Neuron (in vitro differentiated cells): Measurements from ENCODE around the gene ITM2C.

Source experiments
- H2AFZ ChIP-seq: one replicate; pipeline ENCODE4 v1.6.1; 2013; ENCODE audit warnings: low read depth, mild to moderate bottlenecking, inconsistent platforms, low read length, moderate library complexity
- H3K27me3 ChIP-seq: one replicate; pipeline ENCODE4 v1.6.1; 2013; ENCODE audit warnings: low read length; ENCODE audit not compliant: insufficient read depth
- H3K36me3 ChIP-seq: one replicate; pipeline ENCODE4 v1.6.1; 2013; ENCODE audit warnings: low read length; ENCODE audit not compliant: insufficient read depth
- H3K4me1 ChIP-seq: one replicate; pipeline ENCODE4 v1.6.1; 2013; ENCODE audit warnings: low read length; ENCODE audit not compliant: insufficient read depth
- H3K4me3 ChIP-seq: 2 replicates; pipeline ENCODE4 v1.5.1; 2013; ENCODE audit warnings: mild to moderate bottlenecking, low read length, moderate library complexity
- H3K9me3 ChIP-seq: one replicate; pipeline ENCODE4 v1.6.1; 2013; ENCODE audit warnings: low read length

Gene ITM2C

DNA sequence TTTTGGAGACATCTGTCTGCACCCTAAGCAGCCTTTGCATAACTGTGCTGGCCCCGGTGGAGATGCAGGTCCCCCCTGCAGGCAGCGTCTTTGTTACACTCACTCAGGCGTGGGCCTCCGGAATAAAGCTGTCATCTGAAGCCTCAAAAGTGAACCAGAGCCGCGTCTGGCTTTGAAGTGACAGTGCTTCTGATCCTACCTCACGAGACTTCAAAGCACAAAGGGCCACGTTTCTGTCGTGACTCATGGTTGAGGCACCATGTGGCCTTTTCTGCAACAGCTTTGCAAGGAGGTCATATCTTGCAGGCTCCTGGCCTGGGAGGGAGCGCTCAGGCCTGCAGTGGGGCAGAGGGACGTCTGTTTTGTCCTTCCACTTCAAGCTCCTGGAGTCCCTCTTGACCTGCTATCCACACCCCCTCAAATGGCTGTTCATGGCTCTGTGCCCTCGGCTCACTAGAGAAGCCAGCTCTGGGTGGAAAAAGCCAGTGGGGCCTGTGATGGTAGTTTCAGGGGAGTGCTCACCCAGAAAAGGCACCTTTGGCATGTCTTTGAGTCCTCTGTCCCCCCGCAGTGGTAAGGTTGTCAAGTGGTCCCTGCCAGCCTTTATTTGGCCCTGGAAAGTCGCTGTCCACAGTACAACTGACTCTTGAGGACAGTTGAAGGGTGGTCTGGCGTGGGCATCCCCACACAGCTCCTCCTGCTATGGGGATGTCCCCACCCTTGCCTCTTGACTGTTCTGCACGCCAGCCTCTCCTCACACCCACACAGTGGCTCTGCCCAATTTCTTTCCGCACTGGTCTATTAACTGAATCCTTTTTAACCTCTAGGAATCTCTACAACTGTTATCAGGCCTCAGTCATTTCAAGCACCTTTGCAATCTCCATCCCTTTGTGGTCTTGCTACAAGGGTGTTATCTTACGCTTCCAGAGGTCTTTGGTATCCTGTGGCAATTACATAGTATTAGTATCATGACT is 41.0 kb downstream of the ITM2C start:
- Histone ChIP-seq H2AFZ (peak overlapping the region; percentile 21), H3K4me3 (no peak overlapping the region), H3K9me3 (no peaks in the 10 kb centered on the region), H3K36me3 (no peaks in the 10 kb centered on the region), H3K27me3 (no peaks in the 10 kb centered on the region), H3K4me1 (peaks cover 12% of the 10 kb centered on the region)

DNA sequence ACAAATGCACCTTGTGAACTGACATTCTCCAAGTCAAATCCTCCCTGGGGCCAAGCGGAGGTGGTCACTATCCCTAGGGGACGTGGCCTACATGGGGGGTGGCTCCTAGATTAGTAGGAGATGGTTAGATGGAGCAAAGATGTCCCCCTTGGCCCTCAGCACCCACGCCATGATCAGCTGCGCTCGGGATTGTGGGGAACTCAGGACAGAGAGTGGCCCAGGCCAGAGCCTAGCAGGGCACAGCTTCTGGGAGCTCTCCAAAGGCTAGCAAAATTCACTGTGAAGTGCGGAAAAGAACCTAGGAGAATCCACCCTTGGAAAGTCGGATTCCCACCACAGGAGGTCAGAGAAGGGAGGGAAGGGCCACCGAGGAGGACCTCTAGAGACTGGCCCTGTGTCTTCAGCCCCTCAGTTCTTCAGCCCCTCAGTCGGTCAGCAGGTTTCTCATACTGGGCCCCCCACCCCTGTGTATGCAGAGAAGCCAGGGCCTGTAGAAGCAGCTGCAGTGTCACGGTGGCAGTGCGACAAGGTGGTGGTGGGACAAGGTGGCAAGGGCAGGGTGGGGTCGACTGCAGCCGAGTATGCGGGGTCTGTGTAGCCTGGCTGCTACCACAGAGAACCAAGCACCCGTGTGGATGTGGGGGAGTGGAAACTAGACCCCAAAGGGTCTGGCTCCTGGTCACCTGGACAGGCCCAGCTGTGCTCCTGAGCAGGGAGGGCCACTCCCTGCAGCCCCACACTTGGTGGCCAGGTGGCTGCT is 41.9 kb downstream of the ITM2C start:
- Histone ChIP-seq H3K4me3 (no peak overlapping the region), H3K27me3 (no peaks in the 10 kb centered on the region)

DNA sequence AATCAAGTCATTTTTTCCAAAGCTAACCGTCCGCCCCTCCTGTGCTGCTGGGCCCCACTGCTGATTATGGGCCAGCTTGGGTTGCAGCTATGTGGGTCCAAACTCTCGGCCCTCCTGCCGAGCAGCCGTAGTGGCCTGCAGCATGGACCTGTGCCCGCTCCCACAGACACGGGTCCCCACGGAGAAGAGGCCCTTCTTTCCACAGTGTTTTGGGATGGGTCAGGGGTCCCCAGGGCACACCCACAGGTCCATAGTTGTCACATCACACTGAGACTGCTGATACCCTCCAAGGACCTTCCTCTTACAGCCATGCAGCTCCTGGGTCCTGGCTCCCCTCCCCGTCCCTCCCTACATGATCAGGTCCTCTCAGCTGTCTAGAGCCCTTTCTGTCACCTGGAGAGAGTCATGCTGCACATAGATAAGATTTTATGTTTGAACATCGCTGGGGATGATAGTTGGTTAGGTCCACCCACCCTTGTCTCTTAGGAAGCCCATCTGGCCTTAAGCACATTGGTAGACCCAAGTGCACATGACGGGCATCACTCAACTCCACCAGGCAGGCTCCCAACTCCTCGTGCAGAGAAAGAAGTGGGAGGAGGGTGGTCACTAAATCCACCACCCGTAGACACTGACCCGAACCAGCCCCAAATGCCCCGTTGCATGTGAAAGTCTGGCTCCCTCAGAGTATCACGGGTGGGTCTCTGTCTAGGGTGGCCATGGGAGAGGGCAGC is 42.8 kb downstream of the ITM2C start:
- Histone ChIP-seq H2AFZ (no peak overlapping the region), H3K36me3 (no peaks in the 10 kb centered on the region), H3K27me3 (no peaks in the 10 kb centered on the region), H3K9me3 (no peaks in the 10 kb centered on the region), H3K4me1 (peaks cover 12% of the 10 kb centered on the region), H3K4me3 (no peak overlapping the region)

More for the DNA sequence above, 41.9 kb downstream of the ITM2C start:
- Histone ChIP-seq H2AFZ (no peak overlapping the region), H3K9me3 (no peaks in the 10 kb centered on the region), H3K4me1 (peaks cover 12% of the 10 kb centered on the region), H3K36me3 (no peaks in the 10 kb centered on the region)

DNA sequence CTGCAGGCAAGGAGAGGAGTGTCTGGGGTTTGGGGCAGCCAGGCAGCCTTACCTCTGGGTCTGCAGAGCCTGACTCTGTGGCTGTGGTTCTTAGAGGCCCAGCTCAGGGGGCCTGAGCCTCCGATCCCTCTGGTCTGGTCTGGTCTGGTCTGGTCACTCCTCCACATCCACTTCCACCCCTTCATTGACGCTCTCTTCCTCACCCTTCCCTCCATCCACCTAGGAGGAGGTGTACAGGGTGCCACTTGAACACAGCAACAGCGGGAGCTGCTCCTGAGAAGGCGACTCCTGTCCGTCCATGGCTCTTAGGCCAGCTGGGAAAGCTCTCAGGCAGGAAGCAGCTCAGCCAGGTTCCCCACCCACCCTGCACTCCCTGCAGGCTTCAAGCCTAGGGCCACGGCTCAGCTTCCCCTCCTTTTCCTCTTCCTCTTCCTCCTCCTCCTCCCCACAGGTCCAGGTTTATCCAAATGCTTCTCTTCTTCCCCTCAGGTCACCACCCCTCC is 43.4 kb downstream of the ITM2C start:
- Histone ChIP-seq H3K4me1 (peaks cover 12% of the 10 kb centered on the region), H3K4me3 (no peak overlapping the region), H3K9me3 (no peaks in the 10 kb centered on the region), H3K27me3 (no peaks in the 10 kb centered on the region), H2AFZ (no peak overlapping the region), H3K36me3 (no peaks in the 10 kb centered on the region)

DNA sequence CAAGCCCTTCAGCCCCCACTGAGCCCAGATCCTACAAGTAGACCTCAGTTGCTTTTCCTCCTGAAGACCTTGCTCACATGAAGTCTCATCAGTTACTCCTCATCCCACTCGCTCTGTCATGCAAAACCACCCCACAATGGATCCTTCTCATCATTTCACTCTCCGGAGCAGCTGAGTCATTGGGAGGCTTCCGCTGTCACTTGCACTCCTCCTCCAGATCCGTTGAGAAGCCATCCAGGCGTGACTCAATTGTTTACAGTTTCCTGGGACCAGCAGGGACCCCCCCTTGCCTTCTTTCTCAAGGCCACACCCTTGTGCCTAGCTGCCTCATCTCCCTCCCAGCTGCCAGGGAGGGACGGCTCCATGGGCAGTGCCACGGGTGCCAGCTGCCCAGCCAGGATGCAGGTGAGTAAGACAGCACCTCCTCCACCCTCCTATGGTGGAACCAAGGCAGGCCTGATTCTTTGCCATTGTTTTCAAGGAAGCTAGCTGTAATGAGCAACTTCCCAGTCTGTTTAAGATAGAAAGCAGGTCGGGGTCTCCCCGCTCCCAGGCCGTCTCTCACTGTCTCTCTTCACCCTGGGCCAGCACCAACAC is 44.0 kb downstream of the ITM2C start:
- H3K27me3 ChIP-seq = no peaks in the 10 kb centered on the region
- H3K9me3 ChIP-seq = no peaks in the 10 kb centered on the region
- H3K4me3 ChIP-seq = no peak overlapping the region
- H2AFZ ChIP-seq = no peak overlapping the region
- no peaks in the 10 kb centered on the region for H3K36me3 ChIP-seq
- H3K4me1 ChIP-seq = peaks cover 12% of the 10 kb centered on the region

DNA sequence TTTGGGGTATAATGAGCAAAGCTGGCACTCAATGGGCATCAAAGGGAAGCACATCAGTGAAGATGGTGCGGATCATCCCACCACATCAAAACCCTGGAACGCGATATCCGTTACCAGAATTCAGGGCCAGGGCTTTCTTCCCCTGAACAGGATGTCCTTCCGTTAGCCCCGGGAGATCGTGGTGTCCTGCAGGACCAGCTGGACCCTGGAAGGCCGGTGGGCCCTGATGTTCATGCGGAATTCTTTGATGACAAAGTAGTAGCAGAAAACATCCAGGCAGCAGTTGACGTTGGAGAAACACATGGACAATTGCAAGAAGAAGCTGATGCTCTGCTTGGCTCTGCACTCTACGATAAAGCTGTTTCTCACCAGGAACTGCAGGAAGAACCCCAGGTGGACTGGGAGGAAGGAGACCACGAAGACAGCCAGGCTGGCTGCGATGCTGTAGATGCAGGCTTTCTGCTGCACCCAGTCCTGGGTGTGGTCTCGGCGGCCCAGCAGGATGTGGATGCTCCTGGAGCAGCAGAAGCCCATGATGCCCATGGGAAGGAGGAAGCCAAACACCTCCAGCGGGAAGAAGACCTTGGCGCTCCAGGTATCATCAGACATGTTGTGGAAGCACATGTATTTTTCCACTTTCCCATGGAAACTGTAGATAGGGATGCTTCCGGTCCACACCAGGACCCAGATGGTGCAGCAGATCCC is 45.3 kb downstream of the ITM2C start:
- Histone ChIP-seq H3K4me1 (peaks cover 15% of the 10 kb centered on the region), H3K4me3 (no peak overlapping the region), H2AFZ (no peak overlapping the region), H3K27me3 (no peaks in the 10 kb centered on the region), H3K36me3 (no peaks in the 10 kb centered on the region), H3K9me3 (no peaks in the 10 kb centered on the region)

DNA sequence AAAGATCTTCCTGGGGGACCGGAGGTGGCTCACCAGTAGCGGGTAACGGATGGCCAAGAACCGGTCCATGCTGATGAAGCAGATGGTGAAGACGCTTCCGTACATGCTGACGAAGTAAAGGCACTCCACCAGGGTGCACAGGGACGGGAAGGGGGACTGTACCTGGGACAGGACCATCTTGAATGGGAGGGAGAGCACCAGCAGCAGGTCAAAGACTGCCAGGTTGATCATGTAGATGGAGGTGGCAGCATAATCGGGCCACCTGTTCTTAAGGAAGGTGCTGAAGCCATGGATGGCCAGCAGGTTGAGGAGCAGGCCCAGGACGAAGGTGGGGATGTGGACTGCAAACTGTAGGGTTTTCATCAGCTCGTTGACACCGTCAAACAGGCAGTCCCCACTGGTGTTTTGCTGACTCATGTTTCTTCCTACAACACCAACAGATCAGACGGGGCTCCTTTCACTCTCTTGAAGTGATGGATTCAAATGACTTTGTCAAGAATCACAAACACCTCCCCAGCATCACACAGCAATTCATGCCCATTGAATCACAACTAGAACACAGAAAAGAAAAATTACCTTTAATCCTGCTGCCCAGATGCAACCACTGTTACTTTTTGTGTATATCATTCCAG is 45.9 kb downstream of the ITM2C start:
- H3K4me3 ChIP-seq = no peak overlapping the region
- H2AFZ ChIP-seq = no peak overlapping the region
- H3K4me1 ChIP-seq = peaks cover 15% of the 10 kb centered on the region
- no peaks in the 10 kb centered on the region for H3K36me3 ChIP-seq
- H3K27me3 ChIP-seq = no peaks in the 10 kb centered on the region
- no peaks in the 10 kb centered on the region for H3K9me3 ChIP-seq

DNA sequence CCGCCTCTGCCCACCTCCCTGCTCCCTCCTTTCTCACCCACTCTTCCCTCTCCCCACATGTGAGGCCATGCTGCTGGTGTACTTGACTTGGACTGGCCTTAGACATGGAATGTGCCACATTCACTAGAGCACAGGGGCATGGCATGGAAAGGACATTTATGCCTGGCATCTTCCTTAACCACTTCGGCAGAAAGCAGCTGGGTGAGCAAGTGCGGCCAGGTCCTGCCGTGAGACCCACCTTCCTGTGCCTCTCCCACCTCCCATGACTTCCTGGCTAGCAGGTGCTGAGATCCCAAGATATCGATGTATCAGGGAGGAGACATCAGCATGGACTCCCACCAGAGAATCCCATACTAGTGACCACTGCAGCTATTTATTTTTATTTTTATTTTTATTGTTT is 47.3 kb downstream of the ITM2C start:
- H3K4me3 ChIP-seq = no peak overlapping the region
- no peaks in the 10 kb centered on the region for H3K36me3 ChIP-seq
- H3K4me1 ChIP-seq = peaks cover 17% of the 10 kb centered on the region
- no peak overlapping the region for H2AFZ ChIP-seq
- H3K9me3 ChIP-seq = no peaks in the 10 kb centered on the region
- no peaks in the 10 kb centered on the region for H3K27me3 ChIP-seq

DNA sequence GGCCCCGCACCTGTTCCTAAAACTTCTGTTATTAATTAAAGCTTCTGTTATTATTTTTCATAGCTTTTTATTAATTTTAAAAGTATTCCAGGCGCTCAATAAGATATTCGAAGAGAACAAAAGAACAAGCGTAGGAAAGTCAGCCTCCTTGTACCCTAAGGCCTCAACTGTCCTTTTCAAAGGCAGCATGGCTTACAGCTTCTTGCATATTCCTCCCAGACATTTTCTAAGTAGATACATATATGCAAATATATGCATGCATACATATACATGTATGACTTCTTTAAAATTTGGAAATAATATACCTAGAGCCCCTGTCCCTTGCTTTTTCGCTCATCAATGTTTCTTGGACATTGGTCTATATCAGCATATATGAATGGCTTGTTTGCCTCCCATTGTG is 48.0 kb downstream of the ITM2C start:
- Histone ChIP-seq H2AFZ (no peak overlapping the region), H3K9me3 (no peaks in the 10 kb centered on the region), H3K36me3 (no peaks in the 10 kb centered on the region), H3K27me3 (no peaks in the 10 kb centered on the region), H3K4me3 (no peak overlapping the region), H3K4me1 (peaks cover 17% of the 10 kb centered on the region)

DNA sequence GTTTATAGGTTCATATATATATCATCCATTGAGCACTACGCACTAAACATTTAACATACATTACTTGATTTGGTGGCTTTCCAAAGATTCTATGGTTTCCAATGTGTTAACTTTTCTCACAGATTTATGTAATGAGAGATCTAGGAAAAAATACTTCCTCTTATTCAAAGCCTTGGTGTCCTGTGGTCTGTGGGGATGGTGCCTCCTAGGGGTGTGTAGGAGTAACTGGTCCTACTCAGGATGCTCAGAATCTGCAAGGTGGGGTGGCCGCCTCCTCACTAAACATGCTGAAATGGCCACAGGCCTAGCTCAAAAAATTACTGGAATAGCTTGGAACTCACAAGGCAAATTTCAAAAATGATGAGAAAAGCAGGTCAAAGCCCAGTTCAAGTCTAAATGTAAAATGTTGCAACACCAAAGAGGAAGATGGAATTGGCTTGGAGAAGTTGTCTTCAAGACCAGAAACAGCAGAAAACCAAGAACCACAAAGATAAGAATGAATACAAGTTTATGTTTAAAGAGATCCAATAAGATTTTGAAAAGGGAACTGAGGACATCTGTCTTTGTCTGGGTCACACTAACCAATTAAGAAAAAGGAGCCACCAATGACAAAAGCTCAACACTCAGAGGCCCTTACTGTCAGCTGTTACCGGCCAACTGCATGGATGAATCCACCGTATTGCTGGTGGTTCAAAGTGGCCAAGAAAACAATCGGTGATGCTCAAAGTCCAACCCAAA is 48.8 kb downstream of the ITM2C start:
- peaks cover 17% of the 10 kb centered on the region for H3K4me1 ChIP-seq
- H2AFZ ChIP-seq = no peak overlapping the region
- no peaks in the 10 kb centered on the region for H3K9me3 ChIP-seq
- no peak overlapping the region for H3K4me3 ChIP-seq
- H3K36me3 ChIP-seq = no peaks in the 10 kb centered on the region
- no peaks in the 10 kb centered on the region for H3K27me3 ChIP-seq

DNA sequence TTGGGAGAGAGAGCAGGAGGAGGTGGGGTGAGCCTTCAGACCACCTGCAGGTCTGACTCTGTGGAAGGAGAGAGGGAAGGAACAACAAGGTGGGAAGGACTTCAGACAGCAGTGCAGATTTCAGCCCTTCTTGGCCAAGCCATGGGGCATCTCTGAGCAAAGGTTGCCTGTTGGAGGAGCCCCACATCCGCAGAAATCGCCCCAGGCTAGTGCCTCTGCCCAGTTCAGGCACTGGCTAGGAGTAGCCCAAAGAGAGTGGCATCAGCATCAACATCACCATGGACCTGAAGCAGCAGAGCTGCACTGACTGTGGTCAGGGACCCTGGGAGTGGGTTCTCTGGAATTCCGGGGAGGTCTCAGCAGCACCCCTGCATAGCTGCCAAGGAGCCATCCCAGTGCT is 50.1 kb downstream of the ITM2C start:
- no peaks in the 10 kb centered on the region for H3K9me3 ChIP-seq
- H3K27me3 ChIP-seq = no peaks in the 10 kb centered on the region
- no peak overlapping the region for H2AFZ ChIP-seq
- H3K4me1 ChIP-seq = peaks cover 17% of the 10 kb centered on the region
- no peak overlapping the region for H3K4me3 ChIP-seq
- H3K36me3 ChIP-seq = no peaks in the 10 kb centered on the region
